C4-2B (cell line): ENCODE measurements around the gene SLC22A7.

Experiments used
- ZFX ChIP-seq: fragments of 450-650 bp; IDR thresholded peaks from 2 replicates; pipeline ENCODE4 v1.6.1; 2017
- TF ChIP-seq, protein P1 (sequence below): fragments of 450-650 bp; conservative IDR thresholded peaks from 2 replicates; pipeline ENCODE4 v1.5.1; 2017; ENCODE audit warnings: mild to moderate bottlenecking

DNA sequence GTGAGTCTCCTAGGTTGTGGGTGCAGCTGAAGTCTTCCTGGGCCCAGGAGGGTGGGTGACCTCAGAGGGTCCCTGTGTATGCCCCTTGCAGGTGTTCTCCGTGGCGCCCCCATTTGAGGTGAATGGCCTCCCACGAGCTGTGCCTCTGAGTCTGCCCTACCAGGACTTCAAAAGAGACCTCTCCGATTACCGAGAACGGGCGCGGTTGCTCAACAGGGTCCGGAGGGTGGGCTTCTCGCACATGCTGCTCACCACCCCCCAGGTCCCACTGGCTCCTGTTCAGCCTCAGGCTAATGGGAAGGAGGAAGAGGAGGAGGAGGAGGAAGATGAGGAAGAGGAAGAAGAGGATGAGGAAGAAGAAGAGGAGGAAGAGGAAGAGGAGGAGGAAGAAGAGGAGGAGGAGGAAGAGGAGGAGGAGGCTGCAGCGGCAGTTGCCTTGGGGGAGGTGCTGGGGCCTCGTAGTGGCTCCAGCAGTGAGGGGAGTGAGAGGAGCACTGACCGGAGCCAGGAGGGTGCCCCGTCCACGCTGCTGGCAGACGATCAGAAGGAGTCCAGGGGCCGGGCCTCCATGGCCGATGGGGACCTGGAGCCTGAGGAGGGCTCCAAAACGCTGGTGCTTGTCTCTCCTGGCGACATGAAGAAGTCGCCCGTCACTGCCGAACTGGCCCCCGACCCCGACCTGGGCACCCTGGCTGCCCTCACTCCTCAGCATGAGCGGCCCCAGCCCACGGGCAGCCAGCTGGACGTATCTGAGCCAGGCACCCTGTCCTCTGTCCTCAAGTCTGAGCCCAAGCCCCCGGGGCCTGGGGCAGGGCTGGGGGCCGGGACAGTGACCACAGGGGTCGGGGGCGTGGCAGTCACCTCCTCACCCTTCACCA, 15.2 kb upstream of the SLC22A7 start:
- TF ChIP-seq, protein P1, sequence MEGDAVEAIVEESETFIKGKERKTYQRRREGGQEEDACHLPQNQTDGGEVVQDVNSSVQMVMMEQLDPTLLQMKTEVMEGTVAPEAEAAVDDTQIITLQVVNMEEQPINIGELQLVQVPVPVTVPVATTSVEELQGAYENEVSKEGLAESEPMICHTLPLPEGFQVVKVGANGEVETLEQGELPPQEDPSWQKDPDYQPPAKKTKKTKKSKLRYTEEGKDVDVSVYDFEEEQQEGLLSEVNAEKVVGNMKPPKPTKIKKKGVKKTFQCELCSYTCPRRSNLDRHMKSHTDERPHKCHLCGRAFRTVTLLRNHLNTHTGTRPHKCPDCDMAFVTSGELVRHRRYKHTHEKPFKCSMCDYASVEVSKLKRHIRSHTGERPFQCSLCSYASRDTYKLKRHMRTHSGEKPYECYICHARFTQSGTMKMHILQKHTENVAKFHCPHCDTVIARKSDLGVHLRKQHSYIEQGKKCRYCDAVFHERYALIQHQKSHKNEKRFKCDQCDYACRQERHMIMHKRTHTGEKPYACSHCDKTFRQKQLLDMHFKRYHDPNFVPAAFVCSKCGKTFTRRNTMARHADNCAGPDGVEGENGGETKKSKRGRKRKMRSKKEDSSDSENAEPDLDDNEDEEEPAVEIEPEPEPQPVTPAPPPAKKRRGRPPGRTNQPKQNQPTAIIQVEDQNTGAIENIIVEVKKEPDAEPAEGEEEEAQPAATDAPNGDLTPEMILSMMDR: no peak
- no peak for TF ChIP-seq ZFX
